NCI-H187 (cell line): ENCODE data around the gene PABPN1.

Source experiments
- DNase-seq, 2 experiments: peaks; one replicate each; lab custom pipeline; 2025; lab: John Stamatoyannopoulos, UW

Gene PABPN1

GRCh38 chr14:23326491-23327332 lies 5.5 kb downstream of the PABPN1 start:
- DNase-seq = no peak

DNA sequence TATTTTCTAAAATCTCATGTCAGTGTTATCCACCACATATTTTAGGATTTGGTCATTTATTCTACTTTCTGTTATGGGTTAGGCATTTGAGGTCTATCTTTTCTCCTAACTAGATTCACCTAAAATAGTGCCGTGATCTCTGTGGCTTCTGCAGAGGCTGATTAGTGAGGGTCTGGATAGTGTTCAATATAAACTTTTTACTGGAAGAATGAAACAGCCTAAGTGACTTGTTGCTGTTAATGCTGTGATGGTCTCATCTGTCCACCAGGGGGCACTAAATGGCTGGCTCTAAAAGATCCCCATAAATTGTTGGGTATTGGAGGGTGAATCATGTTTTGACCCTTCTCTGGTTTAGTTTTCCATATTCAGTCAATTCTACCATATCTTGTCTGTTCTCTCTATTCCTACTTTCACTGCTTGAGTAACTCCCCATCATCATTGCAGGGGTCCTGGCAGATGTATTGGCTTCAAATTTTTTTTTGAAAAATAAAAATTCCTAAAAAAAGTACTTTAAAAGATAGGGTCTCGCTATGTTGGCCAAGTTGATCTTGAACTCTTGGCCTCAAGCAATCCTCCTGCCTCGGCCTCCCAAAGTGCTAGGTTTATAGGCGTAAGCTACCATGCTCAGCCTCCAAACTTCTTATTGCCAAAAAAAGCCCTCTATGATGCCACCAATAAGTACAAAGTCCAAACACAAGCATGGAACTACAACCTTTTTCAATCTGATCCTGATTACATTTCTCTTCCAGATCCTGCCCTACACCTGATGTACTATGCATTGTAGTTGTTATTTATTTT lies 6.9 kb downstream of the PABPN1 start:
- DNase-seq = peak; percentile 20 to 50

DNA sequence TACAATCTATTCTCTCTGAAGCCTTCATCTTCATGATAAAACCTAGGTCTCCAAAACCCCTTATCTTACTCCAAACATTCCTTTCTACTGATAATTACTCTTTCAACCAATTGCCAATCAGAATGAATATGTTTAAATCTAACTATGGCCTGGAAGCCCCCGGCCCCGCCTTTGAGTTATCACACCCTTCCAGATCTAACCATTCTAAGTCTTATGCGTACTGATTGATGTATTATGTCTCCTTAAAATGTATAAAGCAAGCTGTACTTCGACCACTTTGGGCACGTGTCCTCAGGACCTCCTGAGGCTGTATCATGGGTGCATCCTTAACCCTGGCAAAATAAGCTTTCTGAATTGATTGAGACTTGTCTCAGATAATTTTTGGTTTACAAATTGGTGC lies 14.4 kb downstream of the PABPN1 start:
- no peak for DNase-seq

DNA sequence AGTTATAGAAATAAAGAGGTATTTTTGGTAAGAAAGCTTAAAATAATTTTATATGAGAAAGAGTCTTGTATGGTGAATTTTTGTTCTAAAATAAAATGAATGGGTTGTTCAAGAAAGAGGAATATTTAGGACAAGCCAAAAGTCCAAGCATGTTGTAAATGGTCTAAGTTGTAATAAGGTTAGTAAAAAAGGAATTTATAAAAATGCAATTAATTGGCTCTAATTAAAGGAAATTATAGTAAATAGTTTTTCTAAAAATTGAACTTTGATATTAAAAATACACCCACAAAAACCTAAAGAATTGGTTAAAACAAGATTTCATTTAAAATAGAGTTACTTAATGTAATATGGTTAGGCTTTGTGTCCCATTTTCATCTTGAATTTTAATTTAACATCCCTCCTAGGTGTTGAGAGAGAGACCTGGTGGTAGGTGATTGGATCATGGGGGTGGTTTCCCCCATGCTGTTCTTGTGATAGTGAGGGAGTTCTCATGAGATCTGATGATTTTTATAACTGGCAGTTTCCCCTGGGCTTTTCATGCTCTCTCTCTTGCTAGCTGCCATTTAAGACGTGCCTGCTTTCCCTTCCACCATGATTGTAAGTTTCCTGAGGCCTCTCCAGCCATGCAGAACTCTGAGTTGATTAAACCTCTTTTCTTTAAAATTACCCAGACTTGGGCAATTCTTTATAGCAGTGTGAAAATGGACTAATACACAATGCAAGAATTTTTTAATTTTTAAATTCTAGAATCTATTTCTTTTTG lies 18.4 kb downstream of the PABPN1 start:
- DNase-seq = no peak

DNA sequence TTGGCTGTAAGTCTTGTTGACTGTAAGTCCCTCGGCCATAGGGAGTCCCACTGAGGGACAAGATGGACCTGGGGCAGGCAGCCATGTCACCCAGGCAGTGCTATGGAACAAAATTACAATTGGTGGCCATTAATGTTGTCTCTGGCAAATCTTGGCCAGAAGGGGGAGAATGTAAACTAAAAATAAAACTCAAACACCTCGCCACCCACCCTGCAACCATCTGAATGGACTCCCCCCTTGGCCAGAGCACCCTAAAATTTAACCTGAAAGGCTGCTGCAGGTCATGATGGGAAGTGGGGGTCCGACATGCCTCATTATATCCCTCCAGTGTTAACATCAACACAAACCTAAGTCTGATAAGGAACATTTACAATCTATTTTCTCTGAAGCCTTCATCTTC lies 23.2 kb downstream of the PABPN1 start:
- no peak for DNase-seq

DNA sequence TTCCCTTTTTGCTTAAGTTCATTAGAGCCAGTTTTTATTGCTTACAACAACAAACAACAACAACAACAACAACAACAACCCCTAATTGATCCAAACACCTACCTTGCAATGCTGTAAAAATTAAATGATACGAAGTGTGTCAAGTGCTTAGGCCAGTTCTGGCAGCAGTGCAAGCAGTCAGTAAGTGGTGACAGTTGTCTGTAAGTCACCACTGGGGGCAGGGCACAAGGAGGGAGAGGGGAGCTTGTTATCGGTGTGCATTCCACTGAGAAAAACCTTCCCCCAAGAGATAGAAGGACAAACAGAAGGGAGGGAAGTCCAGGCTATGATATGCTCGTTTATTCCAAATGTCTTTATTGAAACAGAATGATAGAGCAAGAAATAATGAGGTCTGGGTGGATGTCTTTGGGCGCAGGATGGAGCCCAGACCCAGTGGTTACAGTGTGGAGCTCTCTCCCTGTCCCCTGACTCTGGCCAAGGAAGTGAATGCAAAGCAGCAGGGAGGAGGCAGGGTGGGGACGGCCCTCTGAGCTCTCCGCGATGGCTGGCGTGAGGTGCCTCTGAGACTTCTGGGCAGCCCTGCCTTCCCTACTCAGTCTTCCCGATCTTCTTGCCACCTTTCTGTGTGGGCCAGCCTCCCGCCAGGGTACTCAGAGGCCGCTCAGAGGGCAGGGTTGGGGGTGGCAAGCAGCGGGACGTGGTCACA lies 24.9 kb downstream of the PABPN1 start:
- no peak for DNase-seq

GRCh38 chr14:23346693-23347405 lies 25.6 kb downstream of the PABPN1 start:
- no peak for DNase-seq

GRCh38 chr14:23347406-23348296 lies 26.4 kb downstream of the PABPN1 start:
- no peak for DNase-seq

- no peak for DNase-seq
These were observed 27.0 kb downstream of the PABPN1 start for GRCh38 chr14:23348297-23348655.

GRCh38 chr14:23349156-23349845 lies 28.0 kb downstream of the PABPN1 start:
- DNase-seq = no peak

DNA sequence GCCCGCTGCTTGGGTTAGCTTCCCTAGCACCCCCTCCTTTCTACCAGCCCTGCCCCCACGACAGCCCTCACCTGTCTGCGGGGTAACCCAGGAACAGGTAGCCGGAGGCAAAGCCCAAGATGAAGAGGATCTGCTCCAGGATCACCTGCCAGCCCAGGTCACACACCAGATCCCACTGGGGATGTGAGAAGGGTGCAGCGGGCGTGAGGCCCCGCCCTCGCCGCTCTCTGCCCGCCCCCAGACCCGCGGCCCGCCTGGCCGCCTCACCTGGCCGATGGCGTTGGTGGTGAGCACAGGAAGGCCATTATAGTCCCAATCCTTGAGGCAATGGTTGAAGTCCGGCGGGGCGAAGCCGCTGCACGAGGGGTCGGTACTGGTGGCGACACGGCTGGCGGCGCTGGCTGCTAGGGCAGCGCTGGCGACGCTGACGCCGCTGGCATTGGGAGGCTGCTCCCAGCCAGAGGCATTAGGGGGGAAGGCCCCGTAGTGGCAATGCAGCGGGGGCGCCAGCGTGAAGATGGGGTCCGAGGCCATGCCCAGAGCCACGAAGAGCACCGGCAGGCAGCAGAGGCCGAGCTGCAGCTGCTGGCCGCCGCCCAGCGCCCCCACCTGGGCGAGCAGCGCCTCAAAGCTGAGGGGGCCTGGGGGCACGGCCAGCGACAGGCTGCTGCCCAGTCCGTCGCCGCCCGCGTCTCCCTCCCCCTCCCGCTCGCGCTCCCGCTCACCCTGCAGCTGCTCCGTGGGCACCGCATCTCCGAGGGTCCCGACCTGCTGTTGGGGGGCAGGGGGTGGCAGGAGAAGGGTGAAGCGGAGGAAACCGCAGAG lies 30.6 kb downstream of the PABPN1 start:
- DNase-seq = no peak

- DNase-seq = no peak
These were observed 31.5 kb downstream of the PABPN1 start, which contains the start of gene SLC22A17 for GRCh38 chr14:23352506-23353432. Gene SLC22A17 (minus strand): TSS chr14:23352887.

DNA sequence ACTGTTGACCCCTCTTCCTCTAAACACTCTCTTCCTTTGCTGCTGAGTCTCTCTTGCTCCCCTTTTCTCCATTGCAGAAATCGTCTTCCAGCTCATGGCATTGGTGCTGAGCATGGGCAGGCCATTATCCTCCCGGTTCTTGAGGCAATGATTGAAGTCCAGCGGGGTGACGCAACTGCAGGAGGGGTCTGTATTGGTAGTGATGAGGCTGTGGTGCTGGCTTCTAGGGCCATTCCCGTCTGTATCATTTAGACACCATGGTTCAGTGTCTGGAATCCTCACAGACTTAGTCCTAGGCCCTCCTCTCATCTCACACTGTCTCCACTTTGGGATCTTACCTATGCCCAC lies 32.1 kb downstream of the PABPN1 start:
- no peak for DNase-seq

DNA sequence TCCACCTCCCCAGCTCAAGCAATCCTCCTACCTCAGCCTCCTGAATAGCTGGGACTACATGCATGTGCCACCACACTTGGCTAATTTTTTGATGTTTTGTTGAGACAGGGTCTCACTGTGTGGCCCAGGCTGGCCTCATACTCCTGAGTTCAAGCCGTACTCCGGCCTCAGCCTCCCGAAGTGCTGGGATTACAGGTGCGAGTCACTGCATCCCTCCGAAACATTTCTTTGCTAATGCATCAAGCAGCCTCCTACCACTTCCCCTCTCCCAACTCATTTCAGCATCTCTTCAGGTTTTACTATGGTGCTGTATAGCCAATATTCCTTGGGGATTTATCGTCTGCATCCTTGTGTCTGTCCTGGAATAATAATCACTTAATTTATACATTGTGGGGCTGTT lies 33.7 kb downstream of the PABPN1 start:
- no peak for DNase-seq

DNA sequence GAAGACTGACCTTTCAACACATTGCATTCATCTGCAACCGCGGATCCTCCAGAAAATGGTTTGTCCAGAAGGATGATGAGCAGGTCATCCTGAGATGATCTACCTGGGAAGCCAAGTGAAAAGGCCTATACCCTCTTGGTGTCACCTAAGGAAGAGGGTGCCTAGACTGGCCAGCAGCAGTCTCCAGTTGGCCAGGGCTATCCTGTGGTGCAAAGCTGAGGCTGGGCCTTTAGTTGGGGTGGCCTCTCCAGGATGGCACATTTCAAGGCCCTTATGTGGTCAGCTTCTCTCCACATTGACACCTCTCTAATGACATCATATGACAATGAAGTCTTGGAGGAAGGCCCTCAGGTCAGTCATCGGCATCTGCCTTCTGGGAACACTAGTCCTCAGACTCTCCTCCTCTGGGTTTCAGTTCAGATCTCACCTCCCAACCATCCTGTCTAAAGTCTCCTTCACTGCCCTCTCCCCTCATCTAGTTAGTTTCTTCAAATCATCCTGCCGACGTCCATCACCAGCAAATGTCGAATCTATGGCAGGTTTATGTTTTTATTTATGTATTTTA lies 34.7 kb downstream of the PABPN1 start:
- no peak for DNase-seq

- DNase-seq = no peak
These were observed 35.4 kb downstream of the PABPN1 start for GRCh38 chr14:23356662-23357061.

- DNase-seq = no peak
These were observed 36.0 kb downstream of the PABPN1 start for GRCh38 chr14:23357261-23357660.
